ENCODE measurements around the gene F2. TPM values are rescaled to one million over a fixed set of nuclear protein-coding genes. Genes with fewer than 3 reads are reported as not detected.
A peak's percentile ranks its signal among the peaks of the same experiment; 100 is the strongest.

The F2 gene
- total and polyA plus RNA-seq, 2 of the 13 experiments (the other 11 are each of a cell fraction or from before 2014, with no cell fraction given), result 330 to 801 TPM

DNA sequence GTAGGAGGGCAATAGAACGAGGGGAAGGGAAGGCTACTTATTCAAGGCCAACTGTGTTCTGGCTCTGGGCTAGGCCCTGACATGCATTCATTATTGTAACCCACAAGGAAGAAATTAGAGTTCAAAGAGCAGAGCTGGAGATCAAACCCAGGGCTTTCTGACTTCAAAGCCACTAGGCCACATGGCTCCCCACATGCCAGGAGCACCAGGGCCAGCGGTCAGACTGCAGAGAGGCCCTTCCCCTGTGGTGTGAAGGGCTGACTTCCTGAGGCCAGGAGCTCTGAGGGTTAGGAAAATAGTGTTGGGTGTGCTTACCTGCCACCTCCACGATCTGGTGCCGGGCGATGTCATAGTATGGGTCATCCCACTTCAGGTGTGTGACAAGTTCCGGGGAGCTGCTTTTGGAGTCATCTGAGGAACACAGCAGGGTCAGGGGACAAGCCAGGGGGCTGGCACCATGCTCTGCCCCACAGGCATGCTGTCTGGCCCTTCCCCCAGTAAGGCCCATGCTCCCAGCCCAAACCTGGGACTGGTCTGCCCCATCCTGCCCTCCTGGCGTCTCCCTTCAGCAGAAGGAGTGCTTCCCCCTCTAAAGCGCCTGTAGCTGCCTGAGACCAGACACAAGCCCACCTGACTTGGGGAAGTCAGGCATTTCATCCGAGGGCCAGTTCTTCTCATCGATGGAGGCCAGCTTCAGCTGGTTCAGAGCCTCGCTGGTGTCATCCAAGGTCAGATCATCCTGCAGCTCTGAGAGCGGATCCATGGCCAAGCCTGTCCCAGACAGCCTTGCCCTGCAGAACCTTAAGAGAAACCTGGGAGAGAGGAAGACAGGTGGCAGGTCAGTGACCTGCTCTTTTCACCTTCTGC is 23.4 kb upstream of the F2 start (continued):
- TF ChIP-seq CREB1 (IDR thresholded peaks at IDR 0.05) (no peak), CREB1 (CRISPR knock-in tag; IDR thresholded peaks at IDR 0.05) (no peak), CEBPG (CRISPR knock-in tag; IDR thresholded peaks at IDR 0.05) (no peak), ZFP37 (CRISPR knock-in tag; IDR thresholded peaks at IDR 0.05; ENCODE audit: borderline replicate concordance) (peak; percentile 86; the same call in 1 of the 2 replicates), CEBPB (IDR thresholded peaks at IDR 0.05; ENCODE audit: borderline replicate concordance, low read depth, low read length) (no peak), ZNF607 (CRISPR knock-in tag; IDR thresholded peaks at IDR 0.05; ENCODE audit: borderline replicate concordance) (peak; percentile 87), THAP11 (CRISPR knock-in tag; IDR thresholded peaks at IDR 0.05) (0 out of 2 replicates have a peak, but pooled peaks have one; percentile 21), ZFP36 (IDR thresholded peaks at IDR 0.05; ENCODE audit: borderline replicate concordance, low read depth, low read length, partially characterized antibody) (no peak), ZNF256 (CRISPR knock-in tag; conservative IDR thresholded peaks at IDR 0.05) (no peak), ZNF7 (CRISPR knock-in tag; IDR thresholded peaks at IDR 0.05) (no peak), HMGA1 (CRISPR knock-in tag; conservative IDR thresholded peaks at IDR 0.05) (no peak), ZNF567 (CRISPR knock-in tag; IDR thresholded peaks at IDR 0.05; ENCODE audit: borderline replicate concordance) (0 out of 2 replicates have a peak, but pooled peaks have one; percentile 40), ZFP90 (CRISPR knock-in tag; IDR thresholded peaks at IDR 0.05; ENCODE audit: borderline replicate concordance) (peak; percentile 29; the same call in 1 of the 2 replicates), NR3C1 (CRISPR knock-in tag; IDR thresholded peaks at IDR 0.05) (no peak), ZFAT (CRISPR knock-in tag; conservative IDR thresholded peaks at IDR 0.05) (no peak), ZNF749 (CRISPR knock-in tag; IDR thresholded peaks at IDR 0.05; ENCODE audit: borderline replicate concordance) (0 out of 2 replicates have a peak, but pooled peaks have one; percentile 48), ZNF770 (CRISPR knock-in tag; IDR thresholded peaks at IDR 0.05) (no peak), SRY (CRISPR knock-in tag; IDR thresholded peaks at IDR 0.05) (0 out of 2 replicates have a peak, but pooled peaks have one; percentile 34), THYN1 (CRISPR knock-in tag; IDR thresholded peaks at IDR 0.05; ENCODE audit: borderline replicate concordance, low read depth) (no peak), ETS1 (CRISPR knock-in tag; IDR thresholded peaks at IDR 0.05) (no peak), SOX6 (IDR thresholded peaks at IDR 0.05) (no peak), SOX6 (CRISPR knock-in tag; IDR thresholded peaks at IDR 0.05) (no peak), IRX3 (CRISPR knock-in tag; IDR thresholded peaks at IDR 0.05; ENCODE audit: borderline replicate concordance, low read depth) (no peak), ZNF44 (CRISPR knock-in tag; IDR thresholded peaks at IDR 0.05) (no peak), DNMT3B (CRISPR knock-in tag; conservative IDR thresholded peaks at IDR 0.05) (peak; percentile 75; the same call in 1 of the 2 replicates), TOE1 (CRISPR knock-in tag; IDR thresholded peaks at IDR 0.05) (no peak; the same call in 1 of the 2 replicates), TAF1 (CRISPR knock-in tag; IDR thresholded peaks at IDR 0.05) (no peak), RFX3 (CRISPR knock-in tag; IDR thresholded peaks at IDR 0.05) (no peak)
- TF ChIP-seq, protein P1, sequence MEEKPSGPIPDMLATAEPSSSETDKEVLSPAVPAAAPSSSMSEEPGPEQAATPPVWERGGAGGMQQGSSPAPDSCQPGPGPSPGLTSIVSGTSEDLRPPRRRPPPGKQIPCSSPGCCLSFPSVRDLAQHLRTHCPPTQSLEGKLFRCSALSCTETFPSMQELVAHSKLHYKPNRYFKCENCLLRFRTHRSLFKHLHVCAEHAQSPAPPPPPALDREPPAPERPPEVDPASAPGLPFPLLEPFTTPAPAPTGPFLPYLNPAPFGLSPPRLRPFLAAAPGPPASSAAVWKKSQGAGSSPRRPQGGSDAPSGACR (CRISPR knock-in tag; IDR thresholded peaks at IDR 0.05), result no peak
